SK-N-SH (cell line): ENCODE results near the gene PPP1R13L. TPM values are rescaled to one million over a fixed set of nuclear protein-coding genes. Genes with fewer than 3 reads are reported as not detected.

Experiments used
- CTCF ChIA-PET: fragments of 300-600, 350-600 bp; formaldehyde crosslinking; extraction: SDS; loops from one replicate; lab custom pipeline; 2021; lab: Yijun Ruan, JAX
- POLR2A ChIA-PET: fragments of 350-600 bp; sonication (Branson Sonifier 250); formaldehyde crosslinking; extraction: SDS; loops from one replicate; lab custom pipeline; 2020; ENCODE audit warnings: antibody characterized with exemption, inconsistent platforms; lab: Yijun Ruan, JAX
- DNase-seq: peaks from one replicate; pipeline ENCODE4 v3.0.0; 2012
- H2AFZ ChIP-seq: fragments of 200-600 bp; sonication (generic); 2 replicates; pipeline ENCODE4 v1.8.1; 2016; ENCODE audit warnings: antibody characterized with exemption, mild to moderate bottlenecking, low read depth
- H3F3A ChIP-seq: fragments of 200-600 bp; sonication (generic); replicated peaks from 2 replicates; pipeline ENCODE3; 2016; ENCODE audit warnings: antibody characterized with exemption, mild to moderate bottlenecking; ENCODE audit not compliant: insufficient read depth
- H3K27ac ChIP-seq, 2 experiments: fragments of 200-500 bp in 1 of 2; fragments of 200-600 bp in 1 of 2; sonication (Bioruptor generic) in 1 of 2; sonication (generic), shearing (Covaris generic) in 1 of 2; 2 replicates each; pipeline versions ENCODE4 v1.5.1 to v1.6.1; 2014 to 2016; ENCODE audit warnings: low read depth in 2 of 2, inconsistent platforms in 1 of 2, low read length in 1 of 2, mild to moderate bottlenecking in 1 of 2, mixed read lengths in 1 of 2
- H3K27me3 ChIP-seq: fragments of 200-600 bp; sonication (generic), shearing (Covaris generic); 2 replicates; pipeline ENCODE4 v1.6.1; 2016; ENCODE audit warnings: mixed run types; ENCODE audit not compliant: insufficient read depth
- H3K36me3 ChIP-seq, 2 experiments: fragments of 200-500 bp in 1 of 2; fragments of 200-600 bp in 1 of 2; sonication (Bioruptor generic) in 1 of 2; sonication (generic) in 1 of 2; replicated peaks in 1 of 2; 2 replicates each; pipeline versions ENCODE3 to v1.5.1; 2014 to 2016; ENCODE audit warnings: low read length in 1 of 2, mild to moderate bottlenecking in 1 of 2; ENCODE audit not compliant: insufficient read depth in 2 of 2, control insufficient read depth in 1 of 2
- H3K4me1 ChIP-seq, 2 experiments: fragments of 200-500 bp in 1 of 2; fragments of 200-600 bp in 1 of 2; sonication (Bioruptor generic) in 1 of 2; sonication (generic), shearing (Covaris generic) in 1 of 2; 2 replicates each; pipeline versions ENCODE4 v1.5.1 to v1.6.1; 2014 to 2016; ENCODE audit warnings: low read depth in 1 of 2, low read length in 1 of 2, mixed run types in 1 of 2; ENCODE audit not compliant: insufficient read depth in 2 of 2, control insufficient read depth in 1 of 2
- H3K4me2 ChIP-seq: fragments of 200-600 bp; sonication (generic), shearing (Covaris generic); 2 replicates; pipeline ENCODE4 v1.6.1; 2017; ENCODE audit warnings: mixed run types
- H3K4me3 ChIP-seq, 2 experiments: fragments of 200-500 bp in 1 of 2; fragments of 200-600 bp in 1 of 2; sonication (Bioruptor generic) in 1 of 2; sonication (generic), shearing (Covaris generic) in 1 of 2; 2 replicates each; pipeline versions ENCODE4 v1.5.1 to v1.8.1; 2014 to 2016; ENCODE audit warnings: low read depth in 2 of 2, inconsistent platforms in 1 of 2, low read length in 1 of 2, mild to moderate bottlenecking in 1 of 2, mixed read lengths in 1 of 2, moderate library complexity in 1 of 2
- H3K79me2 ChIP-seq: fragments of 200-600 bp; sonication (generic); 2 replicates; pipeline ENCODE4 v1.8.1; 2017; ENCODE audit warnings: mild to moderate bottlenecking; ENCODE audit not compliant: insufficient read depth
- H3K9ac ChIP-seq: fragments of 200-600 bp; sonication (generic); 2 replicates; pipeline ENCODE4 v1.6.1; 2017; ENCODE audit warnings: mixed run types
- H3K9me2 ChIP-seq: fragments of 200-600 bp; sonication (generic); 2 replicates; pipeline ENCODE4 v1.6.1; 2017; ENCODE audit warnings: mixed run types
- H3K9me3 ChIP-seq: fragments of 200-600 bp; sonication (generic); 2 replicates; pipeline ENCODE4 v1.6.1; 2017; ENCODE audit warnings: mixed run types, mild to moderate bottlenecking, moderate library complexity
- H4K20me1 ChIP-seq: fragments of 200-600 bp; sonication (generic); 2 replicates; pipeline ENCODE4 v1.6.1; 2017; ENCODE audit warnings: mild to moderate bottlenecking, mixed run types; ENCODE audit not compliant: insufficient read depth
- ELF1 ChIP-seq: IDR thresholded peaks from 2 replicates; pipeline ENCODE4 v1.4.0; 2012
- FOSL2 ChIP-seq: IDR thresholded peaks from 2 replicates; pipeline ENCODE4 v1.4.0; 2012; ENCODE audit warnings: low read depth, mild to moderate bottlenecking, moderate library complexity, borderline replicate concordance
- GABPA ChIP-seq: IDR thresholded peaks from 2 replicates; pipeline ENCODE4 v1.4.0; 2012; ENCODE audit warnings: low read depth, mild to moderate bottlenecking
- GATA2 ChIP-seq: sonication (generic); formaldehyde crosslinking; IDR thresholded peaks from 2 replicates; pipeline ENCODE4 v1.5.0; 2020; ENCODE audit warnings: mild to moderate bottlenecking, missing genetic modification reagents
- JUND ChIP-seq: IDR thresholded peaks from 2 replicates; pipeline ENCODE4 v1.4.0; 2012
- POLR2AphosphoS5 ChIP-seq: IDR thresholded peaks from 2 replicates; pipeline ENCODE4 v1.6.1; 2012; ENCODE audit warnings: low read depth, low read length
- RAD21 ChIP-seq: IDR thresholded peaks from 2 replicates; pipeline ENCODE4 v1.6.1; 2012; ENCODE audit warnings: mild to moderate bottlenecking, low read length
- RXRA ChIP-seq: IDR thresholded peaks from 2 replicates; pipeline ENCODE4 v1.4.0; 2012; ENCODE audit warnings: low read depth, mild to moderate bottlenecking, borderline replicate concordance
- TCF12 ChIP-seq: IDR thresholded peaks from 2 replicates; pipeline ENCODE4 v1.4.0; 2012
- TEAD4 ChIP-seq: IDR thresholded peaks from 2 replicates; pipeline ENCODE4 v1.4.0; 2012; ENCODE audit warnings: mild to moderate bottlenecking, borderline replicate concordance; ENCODE audit not compliant: insufficient read depth
- YY1 ChIP-seq: IDR thresholded peaks from 2 replicates; pipeline ENCODE4 v1.4.0; 2012; ENCODE audit warnings: low read depth, mild to moderate bottlenecking
- WGBS: methylation state at CpG from one replicate; pipeline ENCODE4 v1.1.6; 2017; ENCODE audit warnings: low lambda C conversion rate; 5-methylcytosine and 5-hydroxymethylcytosine counted together
- polyA plus RNA-seq, 3 experiments: library from polyadenylated mRNA; depleted of rRNA; stranded (reverse); fragments of >200 nt; gene quantifications; 2 replicates each; pipeline ENCODE4 v1.2.3, GENCODE V29; 2012
- TF ChIP-seq, protein P1 (sequence below): IDR thresholded peaks from 2 replicates; pipeline ENCODE4 v1.4.0; 2012; ENCODE audit warnings: low read depth, borderline replicate concordance
- TF ChIP-seq, protein P2 (sequence below): IDR thresholded peaks from 2 replicates; pipeline ENCODE4 v1.6.1; 2012; ENCODE audit warnings: mild to moderate bottlenecking, low read depth, low read length, moderate library complexity

Gene PPP1R13L
- polyA plus RNA-seq, 1 of the 3 experiments (the other 2 are of a cell fraction) = 18.0 TPM

DNA sequence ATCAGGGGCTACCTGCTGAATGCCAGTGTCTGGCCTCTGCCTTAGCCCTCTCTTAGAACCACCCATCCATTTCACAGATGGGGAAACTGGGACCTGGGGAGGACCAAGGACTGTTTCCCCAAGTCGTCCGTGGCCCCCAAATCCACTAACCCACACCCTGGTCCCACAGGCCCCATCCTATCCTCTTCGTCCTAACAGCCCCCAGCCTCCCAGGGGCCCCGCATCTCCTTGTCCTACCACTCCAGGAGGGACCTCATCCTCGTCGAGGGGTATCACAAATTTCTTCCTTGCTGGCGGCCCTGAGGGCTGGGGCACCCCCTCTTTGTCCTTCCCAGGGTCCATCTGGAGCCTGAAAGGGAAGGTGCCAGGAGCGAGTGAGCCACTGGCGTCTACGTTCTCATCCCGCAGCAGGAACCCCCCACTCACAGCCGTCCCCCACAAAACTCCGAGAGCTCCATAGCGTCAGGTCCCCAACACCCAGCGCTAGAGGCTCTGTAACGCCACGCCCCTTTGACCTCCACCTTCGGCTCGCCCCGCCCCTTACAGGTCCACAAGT lies 18.2 kb upstream of the PPP1R13L start:
- CTCF ChIA-PET = interaction anchor here (3.0 to 4.7 kb wide), 3 partner anchors 16 to 63 kb away, joined by 21 to 57 read pairs (median 29); no protein-coding TSS in a partner anchor
- peaks cover 14 to 20% of the 10 kb centered on the region in 2 experiments for H3K4me1 ChIP-seq
- peaks cover 4 to 13% of the 10 kb centered on the region in 2 experiments for H3K36me3 ChIP-seq
- no peak for DNase-seq
- no peaks in the 10 kb centered on the region for H3K9me2 ChIP-seq
- H3K4me3 ChIP-seq = peak overlapping the region; percentile 67 to 85
- H3K79me2 ChIP-seq = peaks cover 34% of the 10 kb centered on the region
- WGBS = 7% methylated on average over 19 of the region's 20 CpGs
- no peaks in the 10 kb centered on the region for H3K27me3 ChIP-seq
- no peaks in the 10 kb centered on the region; the same call in 1 of the 2 replicates for H4K20me1 ChIP-seq
- H3F3A ChIP-seq = peaks cover 39% of the 10 kb centered on the region
- POLR2A ChIA-PET = interaction anchor here (1.1 kb wide), 1 partner anchor 56 kb away, joined by 3 read pairs; no protein-coding TSS in a partner anchor
- H3K27ac ChIP-seq = peak overlapping the region; percentile 92 to 100
- peak overlapping the region; percentile 78 for H3K9ac ChIP-seq
- peak overlapping the region; percentile 97 for H3K4me2 ChIP-seq
- H3K9me3 ChIP-seq = no peaks in the 10 kb centered on the region
- TF ChIP-seq FOSL2 (no peak), ELF1 (no peak), GATA2 (CRISPR knock-in tag) (no peak), GABPA (no peak), TEAD4 (no peak), TCF12 (no peak), RAD21 (no peak), RXRA (no peak), YY1 (no peak)
- TF ChIP-seq, protein P1, sequence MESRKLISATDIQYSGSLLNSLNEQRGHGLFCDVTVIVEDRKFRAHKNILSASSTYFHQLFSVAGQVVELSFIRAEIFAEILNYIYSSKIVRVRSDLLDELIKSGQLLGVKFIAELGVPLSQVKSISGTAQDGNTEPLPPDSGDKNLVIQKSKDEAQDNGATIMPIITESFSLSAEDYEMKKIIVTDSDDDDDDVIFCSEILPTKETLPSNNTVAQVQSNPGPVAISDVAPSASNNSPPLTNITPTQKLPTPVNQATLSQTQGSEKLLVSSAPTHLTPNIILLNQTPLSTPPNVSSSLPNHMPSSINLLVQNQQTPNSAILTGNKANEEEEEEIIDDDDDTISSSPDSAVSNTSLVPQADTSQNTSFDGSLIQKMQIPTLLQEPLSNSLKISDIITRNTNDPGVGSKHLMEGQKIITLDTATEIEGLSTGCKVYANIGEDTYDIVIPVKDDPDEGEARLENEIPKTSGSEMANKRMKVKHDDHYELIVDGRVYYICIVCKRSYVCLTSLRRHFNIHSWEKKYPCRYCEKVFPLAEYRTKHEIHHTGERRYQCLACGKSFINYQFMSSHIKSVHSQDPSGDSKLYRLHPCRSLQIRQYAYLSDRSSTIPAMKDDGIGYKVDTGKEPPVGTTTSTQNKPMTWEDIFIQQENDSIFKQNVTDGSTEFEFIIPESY = no peak
- no peak overlapping the region for H2AFZ ChIP-seq

DNA sequence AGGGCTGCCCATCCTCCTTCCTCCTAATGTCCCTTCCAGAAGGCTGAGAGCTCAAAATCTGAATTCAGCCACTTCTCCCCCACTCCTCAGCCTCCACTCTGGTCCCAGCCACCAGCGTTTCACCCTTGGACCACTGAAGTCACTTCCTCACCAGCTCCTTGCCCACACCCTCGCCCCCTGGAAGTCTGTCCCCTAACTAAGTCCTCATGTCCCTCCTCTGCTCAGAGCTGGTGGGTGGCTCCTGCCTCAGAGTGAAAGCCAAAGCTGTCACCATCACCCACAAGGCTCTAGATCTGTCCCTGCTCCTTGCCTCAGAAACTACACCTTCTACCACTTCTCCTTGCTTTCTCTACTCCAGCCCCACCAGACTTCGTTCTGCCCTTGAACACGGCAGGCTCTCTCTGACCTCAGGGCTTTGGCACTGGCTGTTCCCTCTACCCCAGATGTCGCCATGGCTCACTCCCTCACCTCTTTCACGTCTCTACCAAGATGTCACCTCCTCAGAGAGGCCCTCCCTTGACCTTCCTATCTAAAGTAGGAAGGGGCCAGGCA lies 17.2 kb upstream of the PPP1R13L start:
- TF ChIP-seq POLR2AphosphoS5 (no peak), GATA2 (CRISPR knock-in tag) (no peak), JUND (no peak)
- TF ChIP-seq, protein P2, sequence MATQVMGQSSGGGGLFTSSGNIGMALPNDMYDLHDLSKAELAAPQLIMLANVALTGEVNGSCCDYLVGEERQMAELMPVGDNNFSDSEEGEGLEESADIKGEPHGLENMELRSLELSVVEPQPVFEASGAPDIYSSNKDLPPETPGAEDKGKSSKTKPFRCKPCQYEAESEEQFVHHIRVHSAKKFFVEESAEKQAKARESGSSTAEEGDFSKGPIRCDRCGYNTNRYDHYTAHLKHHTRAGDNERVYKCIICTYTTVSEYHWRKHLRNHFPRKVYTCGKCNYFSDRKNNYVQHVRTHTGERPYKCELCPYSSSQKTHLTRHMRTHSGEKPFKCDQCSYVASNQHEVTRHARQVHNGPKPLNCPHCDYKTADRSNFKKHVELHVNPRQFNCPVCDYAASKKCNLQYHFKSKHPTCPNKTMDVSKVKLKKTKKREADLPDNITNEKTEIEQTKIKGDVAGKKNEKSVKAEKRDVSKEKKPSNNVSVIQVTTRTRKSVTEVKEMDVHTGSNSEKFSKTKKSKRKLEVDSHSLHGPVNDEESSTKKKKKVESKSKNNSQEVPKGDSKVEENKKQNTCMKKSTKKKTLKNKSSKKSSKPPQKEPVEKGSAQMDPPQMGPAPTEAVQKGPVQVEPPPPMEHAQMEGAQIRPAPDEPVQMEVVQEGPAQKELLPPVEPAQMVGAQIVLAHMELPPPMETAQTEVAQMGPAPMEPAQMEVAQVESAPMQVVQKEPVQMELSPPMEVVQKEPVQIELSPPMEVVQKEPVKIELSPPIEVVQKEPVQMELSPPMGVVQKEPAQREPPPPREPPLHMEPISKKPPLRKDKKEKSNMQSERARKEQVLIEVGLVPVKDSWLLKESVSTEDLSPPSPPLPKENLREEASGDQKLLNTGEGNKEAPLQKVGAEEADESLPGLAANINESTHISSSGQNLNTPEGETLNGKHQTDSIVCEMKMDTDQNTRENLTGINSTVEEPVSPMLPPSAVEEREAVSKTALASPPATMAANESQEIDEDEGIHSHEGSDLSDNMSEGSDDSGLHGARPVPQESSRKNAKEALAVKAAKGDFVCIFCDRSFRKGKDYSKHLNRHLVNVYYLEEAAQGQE = no peak
- Histone ChIP-seq H3K9ac (peak overlapping the region; percentile 31; the same call in 1 of the 2 replicates), H3K36me3 (peaks cover 4 to 22% of the 10 kb centered on the region in 2 experiments), H3K4me1 (peaks cover 14 to 20% of the 10 kb centered on the region in 2 experiments), H3K27me3 (no peaks in the 10 kb centered on the region), H3K4me2 (peak overlapping the region; percentile 97), H3K27ac (no peak overlapping the region), H4K20me1 (no peaks in the 10 kb centered on the region; the same call in 1 of the 2 replicates), H3F3A (peaks cover 32% of the 10 kb centered on the region), H2AFZ (no peak overlapping the region), H3K9me3 (no peaks in the 10 kb centered on the region), H3K9me2 (no peaks in the 10 kb centered on the region), H3K4me3 (peak overlapping the region in 1 of 2 experiments; percentile 43; a peak in 1 of 4 replicates), H3K79me2 (peaks cover 34% of the 10 kb centered on the region)
- CTCF ChIA-PET = interaction anchor here (1.0 to 2.1 kb wide), 3 partner anchors 17 to 64 kb away, joined by 3 to 9 read pairs (median 4); no protein-coding TSS in a partner anchor
- WGBS = 92% methylated on average over 6 of the region's 6 CpGs
- no peak for DNase-seq
- POLR2A ChIA-PET = no interaction called here
